ENCODE measurements around the gene TBC1D2B.

The TBC1D2B gene

DNA sequence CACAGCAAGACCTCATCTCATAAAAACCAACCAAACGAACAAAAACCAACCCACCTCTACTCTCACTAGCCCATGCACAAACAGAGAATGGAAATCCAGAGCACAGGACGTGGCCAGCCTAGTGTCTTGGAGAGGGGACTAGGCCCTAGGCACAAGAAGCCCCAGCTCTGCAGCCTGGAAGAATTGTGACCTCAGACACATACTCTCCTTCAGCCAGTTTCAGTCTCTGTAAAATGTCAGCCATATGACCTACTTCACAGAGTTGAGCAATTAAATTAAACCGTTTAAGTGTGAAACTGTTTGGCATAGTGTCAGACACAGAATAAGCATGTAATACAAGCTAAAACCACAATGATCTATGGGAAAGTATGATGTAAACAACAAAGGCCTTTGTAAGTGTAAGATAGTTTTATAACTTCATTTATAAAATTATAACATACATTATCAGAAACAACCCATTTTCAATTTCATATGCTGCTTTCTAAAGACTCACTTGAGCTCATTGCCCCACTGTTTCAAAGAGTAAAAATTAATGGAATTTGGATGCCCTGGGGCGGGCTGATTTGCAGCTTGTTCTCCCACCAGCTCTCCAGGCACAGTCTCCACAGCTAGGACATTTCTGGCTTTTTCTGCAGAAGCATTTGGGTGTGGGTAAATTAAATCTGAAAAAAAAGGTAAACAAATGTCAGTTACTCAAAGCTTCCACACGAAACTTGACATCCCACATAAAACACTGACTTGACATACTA lies 32.9 kb downstream of the TBC1D2B start:
- TF ChIP-seq CTCF (conservative IDR thresholded peaks at IDR 0.05) (no peak), ZFX (IDR thresholded peaks at IDR 0.05) (no peak)

DNA sequence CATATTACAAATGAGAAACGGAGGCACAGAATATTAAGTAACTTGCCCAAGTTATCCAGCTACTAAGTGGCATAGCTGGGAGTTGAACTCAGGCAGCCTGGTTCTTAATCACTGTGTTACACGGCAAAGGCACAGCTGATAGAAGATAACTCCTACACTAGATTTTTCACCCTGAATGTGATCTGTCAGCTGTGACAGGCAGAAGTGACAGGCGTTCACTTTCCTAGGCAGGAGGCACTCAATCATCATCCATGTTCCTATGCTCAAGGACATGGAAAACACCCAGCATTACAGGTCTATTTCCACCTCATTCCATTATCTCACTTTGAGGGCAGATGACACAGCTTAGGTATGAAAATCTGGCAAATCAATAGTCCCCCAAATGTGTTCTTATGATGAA lies 35.6 kb downstream of the TBC1D2B start:
- TF ChIP-seq ZFX (IDR thresholded peaks at IDR 0.05), result no peak
- TF ChIP-seq CTCF (conservative IDR thresholded peaks at IDR 0.05), result no peak
- no peak overlapping the region for H3K27ac ChIP-seq

More for the DNA sequence above, 32.9 kb downstream of the TBC1D2B start:
- H3K27ac ChIP-seq, result no peak overlapping the region

DNA sequence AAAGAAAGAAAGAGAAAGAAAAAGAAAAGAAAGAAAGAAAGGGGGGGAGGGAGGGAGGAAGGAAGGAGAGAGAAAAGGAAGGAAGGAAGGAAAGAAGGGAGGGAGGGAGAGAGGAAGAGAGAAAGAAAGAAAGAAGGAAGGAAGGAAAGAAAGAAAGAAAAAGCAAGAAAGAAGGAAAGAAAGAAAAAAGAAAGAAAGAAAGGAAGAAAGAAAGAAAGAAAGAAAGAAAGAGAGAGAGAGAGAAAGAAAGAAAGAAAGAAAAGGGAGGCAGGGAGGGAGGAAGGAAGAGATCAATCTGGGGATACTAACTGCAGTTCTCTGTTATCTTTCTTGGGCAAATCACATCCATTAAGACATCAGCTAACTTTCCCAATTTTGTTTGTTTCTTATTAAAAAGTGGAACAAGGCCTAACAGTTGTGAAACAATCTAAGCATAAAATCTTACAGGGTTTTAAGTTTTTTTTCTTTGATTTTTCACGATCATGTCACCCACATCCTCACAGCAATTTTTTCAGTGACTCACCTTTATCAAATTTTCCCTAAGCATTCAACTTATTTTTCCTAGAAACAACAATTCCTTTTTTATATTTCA lies 36.8 kb downstream of the TBC1D2B start:
- TF ChIP-seq CTCF (conservative IDR thresholded peaks at IDR 0.05) (no peak), ZFX (IDR thresholded peaks at IDR 0.05) (no peak)
- H3K27ac ChIP-seq, result no peak overlapping the region

GRCh38 chr15:78038585-78039247 lies 38.8 kb downstream of the TBC1D2B start:
- TF ChIP-seq CTCF (conservative IDR thresholded peaks at IDR 0.05), result no peak
- no peak for TF ChIP-seq ZFX (IDR thresholded peaks at IDR 0.05)
- no peak overlapping the region for H3K27ac ChIP-seq

DNA sequence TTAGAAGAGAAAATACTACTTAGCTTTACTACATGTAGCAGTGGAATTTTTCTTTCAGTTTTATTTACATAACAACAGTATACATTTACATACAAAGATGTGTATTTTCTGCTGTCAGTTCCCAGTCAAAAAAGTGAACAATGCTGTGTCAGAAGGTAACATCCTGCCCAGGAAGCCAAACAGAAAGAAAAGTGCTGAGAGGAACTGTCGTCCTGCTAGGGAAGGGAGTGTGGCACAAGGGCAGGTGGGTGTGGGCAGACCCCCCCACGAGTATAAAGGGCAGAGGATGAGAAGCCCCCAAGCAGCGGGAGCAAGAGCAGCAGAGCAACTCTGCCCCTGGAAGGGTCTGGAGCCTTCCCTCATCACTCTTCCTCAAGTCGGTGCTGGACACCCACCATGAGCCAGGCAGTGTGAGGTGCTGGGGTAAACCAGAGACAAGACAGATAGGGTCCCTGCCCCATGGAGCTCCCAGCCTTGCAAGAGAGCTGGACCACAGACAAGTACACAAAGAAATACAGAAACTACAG lies 39.7 kb downstream of the TBC1D2B start:
- TF ChIP-seq CTCF (conservative IDR thresholded peaks at IDR 0.05), result no peak
- TF ChIP-seq ZFX (IDR thresholded peaks at IDR 0.05), result no peak
- no peak overlapping the region for H3K27ac ChIP-seq

DNA sequence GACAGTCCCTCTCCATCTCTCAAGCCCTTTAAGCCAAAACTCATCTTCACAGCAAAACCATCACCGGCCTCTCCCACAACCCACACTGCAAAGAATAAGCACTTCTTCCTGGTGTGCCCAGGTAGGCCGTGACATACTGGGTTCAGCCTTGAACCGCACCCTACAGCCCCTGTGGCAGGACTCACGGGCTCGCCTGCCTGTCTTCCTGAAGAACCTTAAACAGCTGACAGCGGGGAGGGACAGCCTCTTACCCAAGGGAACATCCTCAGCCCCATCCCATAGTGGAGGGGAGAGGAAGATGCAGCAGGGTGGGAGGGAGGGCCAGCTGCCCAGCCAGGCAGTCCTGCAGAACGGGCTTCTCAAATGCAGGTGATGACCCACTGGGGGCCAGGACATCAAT lies 40.2 kb downstream of the TBC1D2B start:
- H3K27ac ChIP-seq, result no peak overlapping the region
- TF ChIP-seq ZFX (IDR thresholded peaks at IDR 0.05) (no peak), CTCF (conservative IDR thresholded peaks at IDR 0.05) (no peak)
